H1 (cell line): ENCODE measurements around the gene GUCA1A.

ENCODE experiments used
- CTCF ChIP-seq, 3 experiments: IDR thresholded peaks; 1 replicate in 2 of 3; 2 replicates in 1 of 3; pipeline versions ENCODE4 v1.5.1 to v1.6.1; 2011; ENCODE audit warnings: low read length in 3 of 3, mild to moderate bottlenecking in 3 of 3, inconsistent platforms in 2 of 3, low read depth in 1 of 3, moderate library complexity in 1 of 3; ENCODE audit not compliant: insufficient read depth in 1 of 3; ENCODE audit errors: control extremely low read depth in 1 of 3
- EGR1 ChIP-seq: IDR thresholded peaks from 2 replicates; pipeline ENCODE4 v1.6.1; 2011; ENCODE audit warnings: low read depth, low read length, borderline replicate concordance
- HDAC2 ChIP-seq, 2 experiments: fragments of 300-600 bp in 1 of 2; sonication (generic) in 1 of 2; IDR thresholded peaks; 2 replicates each; pipeline ENCODE4 v1.6.1; 2011 to 2012; ENCODE audit warnings: low read depth in 2 of 2, low read length in 2 of 2, mild to moderate bottlenecking in 2 of 2, moderate library complexity in 2 of 2, borderline replicate concordance in 1 of 2, inconsistent platforms in 1 of 2
- HDAC6 ChIP-seq: IDR thresholded peaks from one replicate; pipeline ENCODE4 v1.7.1; 2012; ENCODE audit warnings: low read depth, mild to moderate bottlenecking, inconsistent platforms, low read length, moderate library complexity
- TCF12 ChIP-seq: IDR thresholded peaks from 2 replicates; pipeline ENCODE4 v1.6.1; 2011; ENCODE audit warnings: low read depth, mild to moderate bottlenecking, low read length

- no peak for TF ChIP-seq CTCF (IDR thresholded peaks at IDR 0.05; ENCODE audit: control extremely low read depth in 1 of 3, insufficient read depth in 1 of 3, low read depth in 1 of 3, low read length in 3 of 3)
- TF ChIP-seq TCF12 = no peak
- TF ChIP-seq HDAC2 (IDR thresholded peaks at IDR 0.05; ENCODE audit: borderline replicate concordance in 1 of 2, low read depth in 2 of 2, low read length in 2 of 2) = no peak
- TF ChIP-seq HDAC6 = no peak
- no peak for TF ChIP-seq EGR1
Observed at GRCh38 chr6:42125231-42125630, 47.9 kb upstream of the GUCA1A start.
